HG03520 (cell line): Measurements from ENCODE around the gene CHRNA10.

ENCODE experiments used
- ATAC-seq: cut with Tn5 transposase; IDR thresholded peaks from one replicate; pipeline ENCODE4 v1.9.1; 2021; ENCODE audit warnings: mild to moderate bottlenecking, moderate library complexity; ENCODE audit not compliant: unreplicated experiment

CHRNA10 gene

DNA sequence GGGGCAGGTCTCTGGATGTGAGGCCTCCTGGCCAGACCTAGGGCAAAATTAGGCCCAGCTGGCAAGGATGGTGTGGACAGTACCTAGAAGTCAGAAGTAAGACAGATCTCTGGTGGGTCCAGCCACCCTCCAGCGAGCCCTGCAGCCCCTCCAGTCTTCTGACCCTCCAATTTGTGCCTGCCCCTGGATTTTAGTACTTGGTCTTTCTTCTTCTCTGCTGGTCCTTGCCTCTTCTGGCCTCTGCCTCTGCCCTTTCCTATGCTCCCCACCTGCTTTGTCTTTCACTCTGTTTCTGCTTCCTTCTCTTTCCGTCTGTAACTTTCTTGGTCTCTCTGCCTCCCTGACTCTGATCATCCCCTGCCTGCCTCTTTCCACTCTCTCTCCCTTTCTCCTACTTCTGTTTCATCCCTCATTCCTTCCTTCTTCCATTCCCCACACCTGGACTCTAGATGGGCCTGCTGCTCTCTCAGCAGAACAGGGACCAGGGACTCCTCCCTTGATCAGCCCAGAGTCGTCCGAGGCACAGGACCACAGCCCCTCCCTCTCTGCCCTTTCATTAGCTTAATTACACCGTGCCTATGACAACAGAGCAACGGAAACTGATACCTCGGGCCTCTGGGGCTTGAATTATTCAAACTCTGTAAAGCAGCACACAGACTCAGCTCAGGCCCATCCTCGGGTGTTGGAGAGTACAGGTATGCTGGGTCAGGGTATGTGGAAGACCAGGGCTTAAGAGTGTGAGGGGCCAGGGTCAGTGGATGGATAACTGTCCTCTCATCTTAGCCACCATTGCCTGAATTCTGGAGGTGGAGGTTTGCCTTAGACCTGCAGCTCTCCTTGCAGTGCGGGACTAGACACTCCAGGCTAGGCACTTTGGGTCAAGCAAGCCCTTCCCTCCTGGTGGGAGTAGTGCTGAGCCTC, at the start of gene CHRNA10:
Gene CHRNA10, minus strand, starts transcription at position 51 of the 921 bp plus-strand sequence. CDS start 72 bp downstream, outside the sequence.
- no peak for ATAC-seq

GRCh38 chr11:3712274-3712673, 41.1 kb upstream of the CHRNA10 start:
- no peak for ATAC-seq

- no peak for ATAC-seq
These were observed 39.5 kb upstream of the CHRNA10 start for GRCh38 chr11:3710485-3711259.

DNA sequence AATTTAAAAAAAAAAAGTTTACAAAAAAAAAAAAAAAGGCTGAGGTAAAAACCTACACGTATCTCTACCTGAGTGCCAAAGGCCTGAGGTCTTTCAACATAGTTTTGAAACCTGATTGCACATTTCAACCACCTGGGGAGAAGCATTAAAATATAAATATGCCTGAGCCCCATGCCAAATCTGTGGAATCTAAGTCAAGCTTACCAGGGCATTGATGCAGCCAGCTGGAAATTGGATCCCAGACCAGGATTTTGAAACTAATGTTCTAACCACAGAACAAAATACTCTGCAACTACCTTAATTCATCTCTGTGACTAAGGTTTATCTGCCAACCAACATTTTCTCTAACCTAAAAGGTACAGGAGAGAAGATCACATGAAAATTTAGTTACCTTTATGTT, 38.8 kb upstream of the CHRNA10 start:
- no peak for ATAC-seq

DNA sequence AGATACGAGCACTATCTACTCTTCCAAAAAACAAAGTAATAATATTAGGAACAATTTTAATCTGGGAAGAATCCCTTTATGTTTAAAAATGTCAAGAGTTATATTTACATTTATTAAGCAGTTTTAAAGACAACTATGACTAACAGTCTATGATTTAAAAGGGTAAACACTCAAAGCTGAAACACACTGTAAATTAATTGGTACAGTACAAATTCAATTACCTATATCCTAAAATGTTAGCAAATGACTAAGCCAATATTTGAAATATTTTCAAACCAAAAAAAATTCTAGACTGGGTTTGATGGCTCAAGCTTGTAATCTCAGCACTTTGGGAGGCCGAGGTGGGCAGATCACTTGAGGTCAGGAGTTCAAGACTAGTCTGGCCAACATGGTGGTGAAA, 36.0 kb upstream of the CHRNA10 start:
- ATAC-seq = no peak

- ATAC-seq = no peak
These were observed 32.2 kb upstream of the CHRNA10 start for GRCh38 chr11:3703383-3703782.

GRCh38 chr11:3700910-3701309, 29.7 kb upstream of the CHRNA10 start:
- ATAC-seq = no peak

DNA sequence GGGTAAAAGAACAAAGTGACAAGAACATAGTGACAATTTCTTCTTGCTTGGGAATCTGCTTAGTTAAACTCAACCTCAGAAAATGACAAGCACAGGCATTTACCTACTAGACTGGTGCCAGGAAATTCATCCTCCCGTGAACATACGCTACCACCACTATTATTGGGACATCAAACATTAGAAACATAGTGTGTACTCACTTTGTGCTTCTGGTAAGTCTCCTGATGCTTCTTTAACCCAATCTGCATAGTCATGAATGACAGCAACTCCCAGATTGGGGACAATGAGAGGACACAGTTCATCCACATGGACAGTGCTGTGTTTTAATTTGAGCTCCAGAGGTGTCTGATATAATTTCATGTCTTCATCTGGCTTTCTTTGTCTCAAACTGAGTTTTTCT, 29.2 kb upstream of the CHRNA10 start:
- ATAC-seq = no peak

DNA sequence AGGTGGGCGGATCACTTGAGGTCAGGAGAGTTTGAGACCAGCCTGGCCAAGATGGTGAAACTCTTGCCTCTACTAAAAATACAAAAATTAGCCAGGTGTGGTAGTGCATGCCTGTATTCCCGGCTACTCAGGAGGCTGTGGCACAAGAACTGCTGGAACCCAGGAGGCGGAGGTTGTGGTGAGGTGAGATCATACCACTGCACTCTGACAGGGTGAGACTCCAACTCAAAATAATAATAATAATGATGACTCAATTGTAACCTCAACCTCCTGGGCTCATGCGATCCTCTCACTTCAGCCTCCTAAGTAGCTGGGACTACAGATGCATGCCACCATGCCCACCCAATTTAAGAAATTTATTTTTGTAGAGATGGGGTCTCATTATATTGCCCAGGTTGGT, 15.6 kb upstream of the CHRNA10 start:
- ATAC-seq = no peak

DNA sequence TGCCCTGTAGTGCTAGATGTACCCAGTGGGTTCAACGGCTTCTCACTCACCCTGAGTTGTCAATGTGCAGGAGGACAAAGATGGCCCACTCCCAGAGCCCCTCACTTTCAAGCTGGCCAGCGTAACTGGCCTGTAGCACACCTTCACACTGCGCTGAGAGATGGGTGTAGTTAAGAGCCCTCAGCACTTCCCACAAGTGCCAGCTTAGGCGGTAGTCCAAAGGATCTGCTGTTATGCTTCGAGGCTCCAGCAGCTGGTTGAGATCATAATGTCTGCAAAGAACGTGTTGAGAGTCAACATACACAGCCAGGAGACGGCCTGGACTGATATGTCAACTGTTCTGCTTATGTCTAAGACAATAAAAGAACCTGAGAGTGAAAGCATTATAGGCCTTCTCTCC, 14.7 kb upstream of the CHRNA10 start:
- ATAC-seq = no peak

DNA sequence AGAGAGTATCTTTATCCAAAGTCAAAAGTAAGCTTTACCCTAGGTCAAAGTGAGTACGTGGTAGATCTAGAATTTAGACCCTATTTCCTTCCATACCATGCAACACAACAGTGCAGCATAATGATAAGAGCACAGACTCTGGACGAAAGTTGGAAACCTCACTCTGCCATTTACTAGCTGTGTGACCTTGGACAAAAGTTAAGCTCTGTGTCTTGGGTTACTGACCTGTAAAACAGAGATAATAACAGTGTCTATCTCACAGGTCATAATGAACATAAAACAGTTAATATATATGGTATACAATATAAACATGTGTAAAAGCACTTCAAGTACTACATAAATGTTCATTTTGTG, 13.6 kb upstream of the CHRNA10 start:
- no peak for ATAC-seq

DNA sequence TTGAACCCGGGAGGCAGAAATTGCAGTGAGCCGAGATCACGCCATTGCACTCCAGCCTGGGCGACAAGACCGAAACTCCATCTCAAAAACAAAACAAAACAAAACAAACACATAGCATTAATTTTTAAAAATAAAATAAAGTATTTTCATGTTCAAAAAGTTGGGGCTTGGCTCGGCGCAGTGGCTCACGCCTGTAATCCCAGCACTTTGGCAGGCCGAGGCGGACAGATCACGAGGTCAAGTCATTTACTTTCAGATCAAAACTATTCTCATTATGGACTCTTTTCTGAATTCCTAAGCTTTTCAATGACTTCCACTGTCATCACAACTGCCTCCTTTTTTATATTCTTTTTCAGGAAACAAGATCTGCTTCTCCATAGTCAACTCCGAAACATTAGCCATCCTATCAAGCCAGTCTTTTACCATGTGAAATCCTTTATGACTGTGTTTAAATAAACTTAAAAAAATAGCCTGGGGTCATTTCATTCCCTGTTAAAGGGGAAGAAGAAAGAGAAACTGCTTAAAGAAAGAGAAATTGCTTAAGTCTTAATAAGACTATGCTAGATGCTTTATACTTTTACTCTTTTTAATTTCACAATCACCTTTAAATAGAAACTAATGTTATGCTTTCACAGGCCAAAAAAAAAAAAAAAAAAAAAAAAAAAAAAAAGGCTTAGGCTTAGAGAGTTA, 13.1 kb upstream of the CHRNA10 start:
- no peak for ATAC-seq

DNA sequence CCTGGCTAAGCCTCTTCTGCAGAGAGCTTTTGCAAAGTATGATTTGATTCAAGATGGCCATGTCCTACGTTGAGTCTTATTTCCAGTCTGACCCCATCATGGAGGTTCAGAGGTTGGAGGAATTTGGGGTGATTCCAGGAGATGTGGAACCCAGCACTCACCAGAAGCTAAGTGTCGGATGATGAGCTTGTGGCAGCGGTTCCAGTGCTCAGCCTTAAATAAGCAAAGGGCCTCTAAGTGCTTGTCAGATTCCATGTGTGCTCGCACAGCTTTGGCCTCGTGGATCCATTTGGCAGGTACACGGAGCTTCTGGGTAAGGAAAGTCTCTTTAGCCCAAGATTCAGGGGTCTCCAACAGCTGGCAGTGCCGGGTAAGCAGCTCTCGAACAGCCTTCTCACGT, 11.9 kb upstream of the CHRNA10 start:
- ATAC-seq = no peak

- ATAC-seq = no peak
These were observed 7.9 kb upstream of the CHRNA10 start for GRCh38 chr11:3679077-3679476.

DNA sequence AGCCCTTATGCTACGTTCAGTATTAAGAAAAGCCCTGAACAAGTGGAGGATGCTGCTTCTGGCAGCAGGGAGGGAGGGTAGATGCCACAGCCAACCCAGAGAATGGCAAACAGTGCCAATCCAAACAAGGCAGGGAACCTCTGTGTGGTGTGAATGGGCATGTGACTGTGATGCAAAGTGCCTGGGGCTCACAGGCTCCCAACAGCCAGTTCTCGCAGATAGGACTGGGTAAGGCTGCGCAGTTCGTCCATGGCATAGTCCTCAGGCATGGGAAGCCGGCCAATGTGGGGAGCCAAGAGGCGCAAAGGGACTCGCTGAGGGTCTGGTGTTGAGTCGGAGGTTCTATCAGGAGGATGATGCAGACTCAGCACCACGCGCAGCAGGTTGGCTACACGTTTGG, 4.8 kb upstream of the CHRNA10 start:
- no peak for ATAC-seq

- no peak for ATAC-seq
These were observed 3.0 kb upstream of the CHRNA10 start for GRCh38 chr11:3674189-3674588.

GRCh38 chr11:3669742-3670183, 1.4 kb downstream of the CHRNA10 start:
- ATAC-seq = no peak

GRCh38 chr11:3669128-3669527, 2.1 kb downstream of the CHRNA10 start:
- no peak for ATAC-seq

- no peak for ATAC-seq
These were observed 3.8 kb downstream of the CHRNA10 start for GRCh38 chr11:3667149-3668035.

- no peak for ATAC-seq
These were observed 5.1 kb downstream of the CHRNA10 start for GRCh38 chr11:3666023-3666530.
